ENCODE measurements around the gene PRKAA1.
"Not testable (repeated sequence)": the region's sequence is repeated elsewhere in the genome, so short reads cannot be mapped to it uniquely, and the experiment has no call there.

Gene PRKAA1

DNA sequence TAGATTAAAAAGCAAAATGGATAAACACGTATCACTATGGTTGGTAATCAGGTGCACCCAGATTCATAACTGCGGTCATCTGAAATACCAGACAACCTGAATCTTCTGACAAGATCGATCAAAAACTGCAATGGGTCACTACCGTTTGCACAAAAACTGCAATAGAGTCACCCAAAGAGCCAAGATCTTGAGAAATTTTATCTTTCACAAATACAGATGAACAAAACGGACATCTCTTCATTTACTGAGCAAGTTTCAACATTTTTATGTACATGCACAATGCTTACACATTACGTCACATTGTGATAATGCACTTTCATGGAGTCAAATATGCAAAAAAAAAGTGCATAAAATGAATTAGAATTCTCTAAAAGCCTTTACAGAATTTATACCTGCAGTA, 18.6 kb downstream of the PRKAA1 start:
- no peak for DNase-seq (ENCODE audit: low read depth)

DNA sequence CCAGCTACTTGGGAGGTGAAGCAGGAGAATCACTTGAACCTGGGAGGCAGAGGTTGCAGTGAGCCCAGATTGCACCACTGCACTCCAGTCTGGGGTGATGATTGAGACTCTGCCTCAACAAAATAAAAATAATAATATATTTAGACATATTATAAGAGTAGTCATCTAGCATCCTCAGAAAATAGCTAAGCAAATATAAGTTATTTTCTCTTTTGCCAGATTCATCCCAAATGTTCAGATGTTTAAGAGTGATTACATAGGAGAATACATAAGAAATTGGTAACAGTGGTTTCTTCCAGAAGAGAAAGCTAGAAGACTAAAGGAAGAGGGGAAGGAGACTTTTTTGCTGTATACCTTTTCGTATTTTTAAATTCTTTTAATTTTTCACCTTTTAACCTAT, 20.0 kb downstream of the PRKAA1 start:
- DNase-seq (ENCODE audit: low read depth) = no peak

DNA sequence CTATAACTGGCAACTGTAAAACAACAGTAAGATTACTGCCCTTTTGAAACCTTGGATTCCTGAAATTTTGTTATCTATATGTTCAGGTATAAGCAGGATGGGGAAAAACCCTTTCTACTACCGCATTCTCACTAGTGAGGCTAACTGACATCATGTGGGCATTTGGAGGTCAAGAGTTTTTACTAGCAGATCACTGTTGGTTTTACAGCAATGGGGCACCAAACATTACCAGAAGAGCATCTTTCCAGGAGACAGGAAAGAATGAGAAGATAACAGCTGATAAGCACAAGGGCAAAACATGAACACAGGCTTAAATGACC, 21.6 kb downstream of the PRKAA1 start:
- DNase-seq (ENCODE audit: low read depth) = no peak

DNA sequence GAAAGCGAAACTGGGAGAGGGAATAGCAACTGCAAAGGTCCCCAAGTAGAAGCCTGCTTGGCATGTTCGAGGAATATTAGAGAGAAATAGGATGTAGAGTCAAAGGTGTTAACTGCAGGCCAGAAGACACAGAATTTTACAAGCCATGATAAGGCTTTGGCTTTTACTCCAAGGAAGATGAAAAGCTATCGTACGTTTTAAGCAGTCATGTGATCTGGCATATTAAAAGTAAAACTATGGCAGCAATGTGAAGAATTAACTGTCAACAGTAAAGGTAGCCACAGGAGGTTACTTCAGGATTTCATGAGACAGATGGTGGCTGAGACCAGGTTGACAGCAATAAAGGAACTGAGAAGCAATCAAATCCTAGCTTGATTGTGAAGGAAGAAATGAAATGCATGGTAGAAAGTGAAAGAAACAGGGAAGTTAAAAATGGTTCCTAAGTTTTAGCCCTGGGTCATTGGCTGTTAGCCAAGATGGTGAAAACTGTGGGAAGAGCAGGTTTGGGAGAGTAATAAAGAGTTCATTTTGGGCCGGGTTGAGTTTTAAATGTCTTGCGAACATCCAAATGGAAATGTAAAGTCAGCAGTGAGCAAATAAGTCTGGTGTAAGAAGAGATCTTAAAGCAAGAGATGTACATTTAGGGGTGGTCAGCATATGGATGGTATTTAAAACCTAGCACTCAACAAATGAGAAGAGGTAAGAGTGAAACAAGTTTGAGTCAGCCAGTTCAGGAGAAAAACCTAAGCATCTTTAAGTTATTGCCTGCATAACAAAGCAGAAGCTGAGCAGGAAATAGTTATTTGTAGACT, 22.1 kb downstream of the PRKAA1 start:
- no peak for DNase-seq (ENCODE audit: low read depth)

DNA sequence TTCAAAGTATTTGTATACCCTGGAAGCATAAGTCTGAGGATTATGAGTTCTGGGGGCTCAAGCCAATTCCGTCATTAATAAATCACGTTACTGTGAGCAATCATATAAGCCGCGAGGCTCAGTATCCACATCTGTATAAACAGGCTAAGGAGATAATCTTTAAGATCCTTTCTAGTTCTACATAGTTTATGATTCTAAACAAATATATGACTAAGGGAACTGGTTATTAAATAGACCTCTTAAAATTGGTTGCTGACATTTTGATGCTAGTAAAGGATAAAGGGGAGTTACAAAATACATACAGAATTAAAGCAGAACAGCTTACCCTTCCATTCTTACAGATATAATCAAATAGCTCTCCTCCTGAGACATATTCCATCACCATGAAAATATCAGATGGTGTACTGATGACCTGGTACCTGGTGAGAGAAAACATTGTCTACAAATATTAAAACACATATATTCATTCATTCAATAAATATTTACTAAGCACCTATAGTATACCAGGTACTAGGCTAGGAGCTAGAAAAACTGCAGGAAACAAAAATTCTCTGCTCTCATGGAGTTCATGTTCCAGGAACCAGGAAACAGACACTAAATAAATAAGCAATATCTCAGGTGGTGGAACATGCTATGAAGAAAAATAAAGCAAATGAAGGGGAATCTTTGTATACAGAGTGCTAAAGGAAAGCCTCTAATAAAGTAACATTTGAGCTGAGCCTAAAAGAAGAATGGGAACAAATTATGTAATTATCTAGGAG, 22.9 kb downstream of the PRKAA1 start:
- no peak for DNase-seq (ENCODE audit: low read depth)

DNA sequence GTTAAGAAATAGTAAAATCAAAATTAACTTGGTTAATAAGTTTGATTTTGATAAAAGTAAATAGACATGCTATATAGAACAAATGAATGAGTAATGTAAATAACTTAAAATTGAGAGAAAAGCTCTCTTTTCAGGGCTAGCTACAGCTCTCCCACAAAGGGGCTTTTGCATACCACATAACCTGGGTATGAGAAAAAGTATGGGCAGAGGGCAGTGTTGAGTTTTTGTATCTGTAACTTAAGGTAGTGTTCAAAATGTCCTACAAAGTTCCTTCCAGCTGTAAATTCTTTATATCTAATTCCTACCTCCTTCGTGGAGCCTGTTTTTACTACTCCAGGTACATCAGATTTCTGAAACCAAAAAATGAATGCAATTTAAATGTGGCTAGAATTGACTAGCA, 23.6 kb downstream of the PRKAA1 start:
- no peak for DNase-seq (ENCODE audit: low read depth)

DNA sequence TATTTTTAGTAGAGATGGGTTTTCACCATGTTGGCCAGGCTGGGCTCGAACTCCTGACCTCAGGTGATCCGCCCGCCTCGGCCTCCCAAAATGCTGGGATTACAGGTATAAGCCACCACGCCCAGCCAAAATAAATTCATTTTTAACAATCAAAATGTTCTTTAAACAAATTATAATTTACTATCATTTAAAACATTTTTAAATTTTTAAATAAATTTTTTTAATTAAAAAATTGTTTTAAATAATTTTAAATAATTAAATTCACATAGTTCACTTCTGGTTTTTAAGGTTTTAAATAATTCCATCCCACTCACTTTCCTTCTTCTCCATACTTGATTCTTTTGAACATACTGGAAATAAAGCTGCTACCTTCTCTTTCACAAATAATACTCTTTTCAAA, 27.4 kb downstream of the PRKAA1 start:
- no peak for DNase-seq (ENCODE audit: low read depth)

DNA sequence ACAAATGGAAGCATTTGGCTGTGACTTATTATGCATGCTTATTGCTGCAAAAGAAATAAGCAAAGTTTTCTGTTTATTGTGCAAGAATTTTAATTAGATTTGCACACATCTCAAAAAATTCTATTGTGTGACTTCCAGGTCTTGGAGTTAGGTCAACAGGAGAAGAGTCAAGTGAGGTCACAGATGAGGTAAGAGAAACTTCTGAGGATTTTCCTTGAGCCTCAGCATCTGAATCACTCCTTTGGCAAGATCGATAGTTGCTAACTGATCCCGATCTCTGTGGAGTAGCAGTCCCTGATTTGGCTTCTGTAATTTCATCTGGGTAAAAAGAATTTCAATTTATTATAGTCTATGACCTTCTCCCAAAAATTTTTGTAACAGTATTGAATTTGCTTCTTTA, 35.5 kb downstream of the PRKAA1 start:
- no peak for DNase-seq (ENCODE audit: low read depth)

DNA sequence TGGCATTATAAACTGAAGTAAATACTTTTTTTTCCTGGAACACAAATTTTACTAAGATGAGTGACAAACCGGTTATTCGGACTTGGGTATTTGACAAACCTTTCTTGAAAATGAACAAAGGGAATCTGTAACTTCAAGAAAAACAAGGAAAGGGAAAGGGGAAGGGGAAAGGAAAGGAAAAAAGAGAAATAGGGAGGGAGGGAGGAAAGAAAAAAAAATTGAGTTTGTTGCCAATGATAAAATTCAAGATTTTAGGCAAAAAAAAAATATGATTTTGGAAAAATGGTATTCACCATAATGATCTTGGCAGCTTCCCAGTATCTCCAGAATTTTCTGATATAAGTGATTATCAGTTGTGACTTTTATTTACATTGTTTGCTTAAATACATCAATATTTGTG, 40.8 kb downstream of the PRKAA1 start:
- no peak for DNase-seq (ENCODE audit: low read depth)

DNA sequence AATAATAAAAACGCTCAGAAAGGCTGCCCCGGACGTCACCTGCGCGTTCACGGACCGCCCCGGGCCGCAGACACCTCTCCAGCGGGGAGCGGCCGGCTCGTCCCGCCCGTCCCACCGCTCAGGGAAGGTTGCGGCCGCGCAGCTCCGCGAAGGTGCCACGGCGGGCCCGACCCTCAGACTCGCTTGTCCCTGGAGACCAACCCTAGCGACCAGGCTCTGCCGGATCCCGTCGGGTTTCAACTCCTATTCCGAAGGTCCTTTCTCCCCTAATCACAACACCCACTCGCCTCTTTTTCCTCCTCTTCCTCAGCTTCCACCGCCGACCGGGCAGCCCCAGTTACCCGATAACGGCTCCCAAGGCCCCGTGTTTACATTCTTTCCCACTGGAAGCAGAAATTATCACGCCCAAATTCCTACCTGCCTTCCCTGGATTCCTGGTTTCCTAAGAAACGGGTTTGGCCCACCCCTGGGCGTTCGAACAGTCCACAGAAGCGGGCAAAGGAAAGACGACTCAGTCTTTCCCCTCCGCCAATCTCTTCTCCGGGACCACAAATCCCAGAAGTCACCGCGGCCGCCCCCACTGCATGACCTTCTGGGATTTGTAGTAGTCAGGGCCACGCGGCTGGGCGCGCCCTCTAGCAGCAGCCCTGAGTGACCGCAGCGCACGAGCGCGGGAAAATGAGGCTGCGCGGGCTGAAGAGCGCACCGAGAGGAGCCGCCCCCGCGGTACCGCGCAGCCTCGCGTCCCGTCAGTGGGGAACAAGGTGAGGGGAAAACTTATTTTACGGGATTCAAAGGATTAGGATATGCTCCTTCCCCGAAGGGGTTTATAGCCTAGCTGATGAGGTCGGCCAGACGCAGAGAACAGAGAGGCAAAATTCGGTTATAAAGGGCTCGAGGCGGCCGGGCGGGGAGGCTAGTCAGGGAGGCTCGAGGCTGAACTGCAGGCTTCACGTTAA, 42.5 kb downstream of the PRKAA1 start, which contains the start of gene TTC33:
Gene TTC33, minus strand, starts transcription at position 555 of the 959 bp plus-strand sequence. CDS start 8,943 bp downstream, outside the sequence.
- peak; percentile 93 for DNase-seq (ENCODE audit: low read depth)

DNA sequence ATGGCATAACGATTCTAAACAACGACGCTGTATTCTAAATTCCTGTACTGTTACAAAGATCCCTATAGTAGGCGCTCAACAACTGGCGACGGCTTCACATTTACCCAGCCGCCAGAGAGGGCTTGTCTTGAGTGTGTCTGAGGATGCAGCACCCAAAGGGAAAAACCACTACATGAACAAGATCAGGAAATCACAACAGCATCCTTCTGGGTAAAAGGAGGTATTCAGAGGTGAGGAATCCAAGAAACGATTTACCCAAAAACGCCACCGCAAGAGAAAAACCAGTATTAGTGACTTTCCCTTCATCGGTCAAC, 43.1 kb downstream of the PRKAA1 start:
- peak; percentile 43 for DNase-seq (ENCODE audit: low read depth)

DNA sequence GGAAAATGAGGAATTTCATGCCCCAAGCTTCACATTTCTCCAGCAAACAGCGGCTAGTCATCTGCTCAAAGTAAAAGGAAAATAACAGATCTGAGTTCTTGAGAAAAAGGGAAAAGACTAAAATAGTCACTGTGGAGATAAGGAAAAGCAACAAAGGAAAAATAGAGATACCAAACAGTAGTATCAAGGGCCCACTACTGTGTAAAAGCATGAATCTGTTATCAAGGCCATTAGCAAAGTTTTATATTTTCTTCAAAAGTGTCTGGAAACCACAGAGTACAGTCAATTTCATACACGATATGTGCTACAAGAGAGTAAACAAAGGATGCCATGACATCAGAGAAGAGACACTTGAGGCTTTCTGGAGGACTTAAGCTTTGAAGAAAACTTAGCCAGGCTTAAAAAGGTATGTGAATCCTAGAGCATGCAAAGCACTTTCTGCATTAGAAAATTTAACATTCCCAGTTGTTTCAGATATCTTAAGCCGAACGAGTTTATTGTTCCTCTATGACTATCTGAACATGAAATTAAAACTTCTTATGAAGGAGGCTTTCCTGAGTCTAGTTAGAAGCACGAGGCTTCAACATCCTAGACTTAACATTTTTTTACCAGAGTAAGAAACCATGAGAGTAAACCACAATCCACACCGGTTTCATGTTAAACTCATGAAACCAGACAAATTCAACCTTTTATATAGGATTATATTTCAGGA, 43.6 kb downstream of the PRKAA1 start:
- no peak for DNase-seq (ENCODE audit: low read depth)

DNA sequence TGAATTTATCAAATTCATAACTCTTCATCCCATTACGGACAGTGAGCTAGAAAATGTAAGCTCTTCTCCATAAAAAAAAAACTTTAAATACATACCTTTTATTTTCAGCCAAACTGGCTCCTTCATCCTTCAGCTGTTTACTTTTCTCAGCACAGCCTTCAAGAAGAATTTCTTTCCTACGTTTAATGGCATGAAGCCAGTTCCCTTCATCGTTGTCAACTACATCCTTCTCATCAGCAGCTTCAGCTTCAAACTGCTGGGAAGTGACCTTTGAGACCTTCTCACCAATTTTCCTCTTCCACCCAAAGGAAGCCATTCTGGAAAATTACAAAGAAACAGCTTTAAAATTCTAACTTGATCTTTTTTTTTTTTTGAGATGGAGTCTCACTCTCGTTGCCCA, 51.5 kb downstream of the PRKAA1 start:
- no peak for DNase-seq (ENCODE audit: low read depth)

DNA sequence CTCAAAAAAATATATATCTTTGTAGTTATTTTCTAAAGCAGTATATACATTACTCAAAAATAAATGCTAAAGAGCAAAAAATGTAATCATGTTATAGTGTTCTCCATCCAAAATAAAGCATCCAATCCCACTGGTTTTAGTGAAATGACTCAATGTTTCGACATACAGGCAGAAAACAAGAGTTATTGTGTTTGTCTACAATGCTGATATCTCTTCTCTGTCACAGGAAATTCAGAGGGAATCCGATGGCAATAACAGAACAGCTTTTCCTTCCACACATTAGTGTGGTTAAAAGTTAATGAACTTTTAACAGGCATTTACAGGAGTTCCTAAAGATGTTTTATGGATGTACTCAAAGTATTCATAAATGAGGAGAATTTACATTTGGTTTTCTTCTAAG, 54.4 kb downstream of the PRKAA1 start:
- no peak for DNase-seq (ENCODE audit: low read depth)

DNA sequence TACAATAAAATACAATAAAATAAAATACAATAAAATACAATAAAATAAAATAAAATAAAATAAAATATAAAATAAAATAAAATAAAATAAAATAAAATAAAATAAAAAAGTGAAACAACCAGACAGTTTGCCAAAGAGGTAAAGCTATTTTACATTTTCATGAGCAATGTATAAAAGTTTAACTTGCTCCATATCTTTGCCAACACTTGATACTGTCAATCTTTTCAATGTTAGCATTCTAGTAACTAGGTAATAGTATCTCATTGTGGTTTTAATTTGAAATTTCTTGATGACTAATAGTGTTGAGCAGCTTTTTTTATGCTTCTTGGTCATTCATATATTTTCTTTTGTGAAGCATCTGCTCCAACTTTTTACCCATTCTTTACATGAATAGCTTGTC, 59.7 kb downstream of the PRKAA1 start:
- no peak for DNase-seq (ENCODE audit: low read depth)

DNA sequence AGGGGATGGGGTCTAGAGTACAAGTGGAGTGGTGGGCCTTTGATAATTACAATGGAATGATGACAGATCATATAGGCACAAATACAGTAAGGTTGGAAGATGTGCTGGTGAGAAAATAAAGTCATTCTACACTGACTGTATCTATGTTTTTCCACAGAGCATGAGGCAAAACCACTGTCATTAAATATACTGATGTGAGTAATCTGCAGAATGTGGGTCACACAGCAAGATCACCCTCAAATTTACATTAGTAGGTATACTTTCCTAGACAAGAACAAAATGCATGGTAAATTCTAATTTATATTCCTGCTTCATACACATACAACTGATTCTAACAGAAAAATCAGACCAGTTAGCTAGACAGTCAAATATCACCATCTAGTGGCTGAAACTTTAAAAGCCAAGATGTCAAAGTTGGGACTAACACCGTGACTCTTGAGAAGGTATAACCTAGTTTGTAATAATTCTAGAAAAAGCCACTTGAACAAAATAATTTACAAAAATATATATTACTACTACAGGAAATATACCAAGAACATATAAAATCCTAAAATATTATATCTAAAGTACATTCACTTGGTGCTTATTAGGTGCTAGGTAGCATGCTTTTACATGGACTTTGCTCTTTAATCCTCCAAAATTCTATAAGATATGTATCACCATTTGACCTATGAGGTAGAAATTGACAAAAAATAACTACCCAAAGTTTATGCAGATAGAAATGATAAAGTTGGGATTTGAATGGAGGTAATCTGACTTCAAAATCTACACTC, 61.9 kb downstream of the PRKAA1 start:
- no peak for DNase-seq (ENCODE audit: low read depth)

DNA sequence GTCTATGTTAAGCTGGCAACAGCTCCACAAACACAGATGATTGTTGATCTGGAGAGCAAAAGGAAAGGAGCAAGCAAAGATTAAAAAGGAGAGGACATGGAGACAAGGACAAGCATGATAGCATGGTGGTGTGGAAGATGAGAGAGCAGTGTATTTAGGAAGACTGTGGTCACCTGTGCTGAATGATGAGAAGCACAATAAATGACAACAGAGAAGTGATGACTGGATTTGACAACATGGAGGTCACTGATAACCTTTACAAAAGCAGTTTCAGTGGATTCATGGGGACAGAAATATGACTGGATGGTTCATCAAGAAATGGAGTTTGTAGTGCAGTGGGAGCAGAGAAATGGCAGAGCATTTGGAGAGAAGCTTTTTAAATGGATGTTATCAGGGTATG, 62.6 kb downstream of the PRKAA1 start:
- DNase-seq (ENCODE audit: low read depth) = no peak

DNA sequence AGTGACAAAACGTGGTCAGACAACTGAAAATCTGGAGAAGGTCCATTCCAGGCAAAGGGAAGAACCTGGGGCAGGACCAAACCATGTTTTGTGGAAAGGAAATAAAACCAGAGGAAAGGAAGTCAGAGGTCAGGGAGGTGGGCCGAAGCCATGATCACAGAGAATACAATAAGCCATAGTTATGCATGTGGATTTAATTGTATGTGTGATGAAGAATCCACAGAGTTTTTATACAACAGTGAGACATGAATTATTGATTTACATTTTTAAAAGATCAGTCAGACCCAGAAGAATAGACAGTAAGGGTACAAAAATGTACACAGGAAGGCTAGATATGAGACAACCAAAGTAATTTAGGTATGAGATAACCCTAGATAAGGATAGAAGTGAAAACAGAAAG, 63.2 kb downstream of the PRKAA1 start:
- no peak for DNase-seq (ENCODE audit: low read depth)

DNA sequence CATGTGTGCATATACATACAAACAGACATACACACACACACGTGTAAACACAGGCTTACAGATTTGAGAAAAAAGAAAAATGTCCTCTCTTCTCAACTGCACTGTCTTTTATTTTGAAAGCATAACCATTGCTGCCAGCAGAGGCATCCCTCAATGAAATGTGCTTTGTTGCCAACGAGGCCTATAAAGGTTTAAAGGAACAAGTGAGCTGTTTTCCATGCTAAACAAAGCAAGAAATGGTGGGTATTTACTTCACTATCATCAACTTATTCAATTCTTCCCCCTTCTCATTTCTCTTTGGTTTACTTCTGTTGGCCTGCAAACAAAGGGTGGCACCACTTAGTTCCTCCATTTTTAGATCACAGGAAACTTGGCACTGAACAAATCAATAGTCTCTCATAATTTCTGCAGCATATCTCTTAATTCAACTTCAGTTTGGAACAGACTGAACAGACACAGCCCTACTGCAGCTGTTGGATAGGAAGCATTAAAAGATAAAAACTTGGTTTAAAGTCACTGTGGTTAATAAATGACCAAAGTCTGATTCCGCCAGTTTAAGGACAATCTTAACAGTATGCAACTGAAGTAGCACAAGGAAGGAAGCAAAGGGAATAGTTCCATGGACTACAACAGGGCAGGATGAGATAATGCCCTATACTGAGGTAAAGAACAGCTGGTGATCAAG, 64.2 kb downstream of the PRKAA1 start:
- DNase-seq (ENCODE audit: low read depth) = no peak

DNA sequence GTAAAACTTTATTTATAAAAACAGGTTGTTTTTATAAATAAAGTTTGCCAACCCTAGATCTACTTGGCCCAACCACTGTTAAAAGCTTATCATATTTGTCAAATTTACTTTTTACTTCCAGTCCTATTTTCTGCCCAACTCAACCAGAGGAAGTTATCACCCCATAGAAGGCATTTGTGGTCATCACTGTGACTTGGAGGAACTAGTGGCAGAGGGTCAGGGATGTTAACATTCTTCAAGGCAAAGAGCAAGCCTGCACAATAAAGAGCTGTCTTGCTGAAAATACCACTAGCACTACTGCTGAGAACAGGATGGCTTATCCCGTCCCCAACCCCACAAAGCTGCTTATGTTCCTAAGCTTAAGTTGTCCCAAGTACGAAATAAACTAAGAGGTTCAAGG, 64.7 kb downstream of the PRKAA1 start:
- no peak for DNase-seq (ENCODE audit: low read depth)

DNA sequence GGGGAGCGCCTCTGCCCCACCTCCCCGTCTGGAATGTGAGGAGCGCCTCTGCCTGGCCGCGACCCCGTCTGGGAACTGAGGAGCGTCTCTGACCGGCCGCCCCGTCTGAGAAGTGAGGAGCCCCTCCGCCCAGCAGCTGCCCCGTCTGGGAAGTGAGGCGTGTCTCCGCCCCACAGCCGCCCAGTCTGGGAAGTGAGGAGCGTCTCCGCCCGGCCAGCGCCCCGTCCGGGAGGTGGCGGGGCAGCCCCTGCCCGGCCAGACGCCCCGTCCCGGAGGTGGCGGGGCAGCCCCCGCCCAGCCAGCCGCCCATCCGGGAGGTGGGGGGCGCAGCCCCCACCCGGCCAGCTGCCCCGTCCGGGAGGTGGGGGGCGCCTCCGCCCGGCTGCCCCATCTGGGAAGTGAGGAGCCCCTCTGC, 75.7 kb downstream of the PRKAA1 start:
- not testable (repeated sequence) for DNase-seq (ENCODE audit: low read depth)

All from activated T-cell treated with anti-CD3 and anti-CD28 coated beads for 48 hours (primary cell).